ENCODE measurements around the gene CRTAC1.
A peak's percentile ranks its signal among the peaks of the same experiment; 100 is the strongest.

CRTAC1 gene, protein sequence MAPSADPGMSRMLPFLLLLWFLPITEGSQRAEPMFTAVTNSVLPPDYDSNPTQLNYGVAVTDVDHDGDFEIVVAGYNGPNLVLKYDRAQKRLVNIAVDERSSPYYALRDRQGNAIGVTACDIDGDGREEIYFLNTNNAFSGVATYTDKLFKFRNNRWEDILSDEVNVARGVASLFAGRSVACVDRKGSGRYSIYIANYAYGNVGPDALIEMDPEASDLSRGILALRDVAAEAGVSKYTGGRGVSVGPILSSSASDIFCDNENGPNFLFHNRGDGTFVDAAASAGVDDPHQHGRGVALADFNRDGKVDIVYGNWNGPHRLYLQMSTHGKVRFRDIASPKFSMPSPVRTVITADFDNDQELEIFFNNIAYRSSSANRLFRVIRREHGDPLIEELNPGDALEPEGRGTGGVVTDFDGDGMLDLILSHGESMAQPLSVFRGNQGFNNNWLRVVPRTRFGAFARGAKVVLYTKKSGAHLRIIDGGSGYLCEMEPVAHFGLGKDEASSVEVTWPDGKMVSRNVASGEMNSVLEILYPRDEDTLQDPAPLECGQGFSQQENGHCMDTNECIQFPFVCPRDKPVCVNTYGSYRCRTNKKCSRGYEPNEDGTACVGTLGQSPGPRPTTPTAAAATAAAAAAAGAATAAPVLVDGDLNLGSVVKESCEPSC
- 0 reads per million in 2 experiments for total RNA-seq

DNA sequence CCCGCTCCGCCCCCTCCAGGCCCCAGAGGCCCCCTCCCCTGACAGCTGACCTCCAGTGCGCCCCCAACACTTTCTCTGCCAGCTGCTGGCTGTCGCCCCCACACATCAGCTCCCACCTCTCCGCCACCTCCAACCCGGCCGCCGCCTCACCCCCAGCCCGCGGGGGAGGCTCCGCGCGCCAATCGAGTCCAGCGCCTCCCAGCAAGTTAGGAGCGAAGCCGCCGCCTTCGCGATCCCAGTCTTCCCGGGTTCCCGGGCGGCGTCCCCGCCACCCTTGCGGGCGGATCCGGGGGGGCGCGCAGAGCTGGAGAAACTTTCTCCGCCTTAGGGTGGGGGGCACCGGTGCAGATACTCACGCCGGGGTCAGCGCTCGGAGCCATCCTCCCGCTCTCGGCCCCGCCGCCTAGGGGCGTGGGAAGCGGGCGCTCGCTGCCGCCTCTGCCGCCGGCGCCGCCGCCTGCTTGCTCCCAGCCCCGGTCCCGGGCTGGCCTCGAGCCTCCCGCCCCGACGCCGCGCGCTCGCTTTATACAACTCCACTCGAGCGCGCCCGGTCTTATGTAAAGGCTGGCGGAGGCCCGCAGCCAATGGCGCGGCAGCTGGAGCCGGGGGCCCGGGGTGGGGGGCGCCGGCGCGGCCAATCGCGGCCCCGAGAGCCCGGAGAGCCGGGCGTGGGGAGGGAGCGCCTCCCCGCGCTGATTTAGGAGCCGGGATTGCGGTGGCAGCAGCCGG lies at the start of gene CRTAC1:
TSS of gene CRTAC1 (minus strand) at position 529 of the 729 bp plus-strand sequence. CDS start at position 380, 149 bp downstream.
- no peak for DNase-seq (ENCODE audit: low read depth)

- no peak for DNase-seq (ENCODE audit: low read depth)
These were observed 48.4 kb upstream of the CRTAC1 start for GRCh38 chr10:98078774-98079173.

- no peak for DNase-seq (ENCODE audit: low read depth)
These were observed 46.8 kb upstream of the CRTAC1 start for GRCh38 chr10:98077223-98077622.

- no peak for DNase-seq (ENCODE audit: low read depth)
These were observed 45.7 kb upstream of the CRTAC1 start for GRCh38 chr10:98076086-98076485.

- no peak for DNase-seq (ENCODE audit: low read depth)
These were observed 44.0 kb upstream of the CRTAC1 start for GRCh38 chr10:98074315-98074911.

GRCh38 chr10:98067165-98067564 lies 36.7 kb upstream of the CRTAC1 start:
- no peak for DNase-seq (ENCODE audit: low read depth)

GRCh38 chr10:98063740-98064027 lies 33.3 kb upstream of the CRTAC1 start:
- DNase-seq (ENCODE audit: low read depth), result no peak

- no peak for DNase-seq (ENCODE audit: low read depth)
These were observed 32.0 kb upstream of the CRTAC1 start for GRCh38 chr10:98062424-98062823.

DNA sequence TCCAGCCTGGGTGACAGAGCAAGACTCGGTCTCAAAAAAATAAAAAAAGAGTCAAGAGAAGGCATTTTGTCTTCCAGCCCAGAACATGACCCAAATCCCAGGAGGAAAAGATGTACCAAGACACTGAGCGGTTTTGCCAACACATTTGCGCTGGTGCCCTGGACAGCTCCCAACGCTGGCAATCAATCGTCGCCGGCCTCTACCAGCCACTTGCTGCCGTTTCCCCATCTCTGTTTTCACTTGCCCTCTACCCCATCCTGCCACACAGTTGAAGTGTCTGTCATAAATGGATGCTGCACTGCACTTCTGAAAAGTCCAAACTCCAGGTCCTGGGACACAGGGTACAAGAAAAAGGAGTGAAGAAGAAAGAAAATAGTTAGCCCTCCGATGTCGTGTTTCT lies 29.7 kb upstream of the CRTAC1 start:
- DNase-seq (ENCODE audit: low read depth), result no peak

DNA sequence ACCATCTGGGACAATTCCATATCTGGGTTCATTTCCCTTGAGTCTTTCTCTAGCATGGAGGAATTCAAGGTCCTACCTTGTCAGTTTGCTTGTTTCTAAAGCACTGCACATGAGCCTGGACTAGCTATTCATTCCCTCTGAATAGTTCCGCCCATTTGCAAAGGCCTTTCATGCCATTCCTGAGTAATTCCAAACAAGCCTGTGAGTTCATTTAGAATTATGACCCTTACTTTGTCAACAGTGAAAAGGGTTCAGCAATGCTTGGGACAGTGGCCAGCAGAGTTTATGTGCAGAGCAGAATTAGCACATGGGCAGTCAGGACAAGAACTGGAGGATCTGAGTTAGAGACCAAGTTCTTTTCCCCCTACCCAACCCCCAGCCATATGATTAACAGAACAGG lies 27.9 kb upstream of the CRTAC1 start:
- no peak for DNase-seq (ENCODE audit: low read depth)

- no peak for DNase-seq (ENCODE audit: low read depth)
These were observed 25.6 kb upstream of the CRTAC1 start for GRCh38 chr10:98055841-98056516.

- no peak for DNase-seq (ENCODE audit: low read depth)
These were observed 16.8 kb upstream of the CRTAC1 start for GRCh38 chr10:98047009-98047741.

DNA sequence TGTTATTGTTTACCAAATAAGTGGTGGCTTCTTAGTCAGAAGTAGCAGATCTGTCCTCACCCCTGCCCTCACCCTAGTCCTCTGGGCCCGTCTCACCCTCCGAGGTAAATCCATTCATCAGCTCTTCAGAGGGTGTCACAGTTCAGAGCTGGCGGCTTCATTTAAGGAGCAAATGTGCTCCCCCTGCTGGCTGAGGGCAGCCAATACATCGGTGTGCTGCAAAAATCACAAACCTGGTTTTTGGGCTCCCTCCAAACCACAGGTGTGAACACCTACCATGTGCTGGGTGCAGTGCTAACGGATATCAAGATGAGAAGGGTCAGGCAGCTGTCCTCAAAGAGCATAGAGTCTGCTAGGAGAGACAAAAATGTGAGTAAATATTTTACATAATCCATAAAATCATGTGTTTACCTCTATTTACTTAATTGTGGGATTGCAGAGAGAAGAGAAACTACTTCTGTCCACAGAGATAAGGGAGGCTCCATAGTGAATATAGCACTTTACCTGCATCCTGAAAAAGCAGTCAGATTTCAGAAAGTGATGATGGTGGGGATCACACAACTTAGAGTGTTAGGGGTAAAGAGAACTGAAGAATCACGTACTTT lies 15.5 kb upstream of the CRTAC1 start:
- peak; percentile 51 for DNase-seq (ENCODE audit: low read depth)

- DNase-seq (ENCODE audit: low read depth), result peak; percentile 15
These were observed 11.1 kb upstream of the CRTAC1 start for GRCh38 chr10:98041352-98042043.

DNA sequence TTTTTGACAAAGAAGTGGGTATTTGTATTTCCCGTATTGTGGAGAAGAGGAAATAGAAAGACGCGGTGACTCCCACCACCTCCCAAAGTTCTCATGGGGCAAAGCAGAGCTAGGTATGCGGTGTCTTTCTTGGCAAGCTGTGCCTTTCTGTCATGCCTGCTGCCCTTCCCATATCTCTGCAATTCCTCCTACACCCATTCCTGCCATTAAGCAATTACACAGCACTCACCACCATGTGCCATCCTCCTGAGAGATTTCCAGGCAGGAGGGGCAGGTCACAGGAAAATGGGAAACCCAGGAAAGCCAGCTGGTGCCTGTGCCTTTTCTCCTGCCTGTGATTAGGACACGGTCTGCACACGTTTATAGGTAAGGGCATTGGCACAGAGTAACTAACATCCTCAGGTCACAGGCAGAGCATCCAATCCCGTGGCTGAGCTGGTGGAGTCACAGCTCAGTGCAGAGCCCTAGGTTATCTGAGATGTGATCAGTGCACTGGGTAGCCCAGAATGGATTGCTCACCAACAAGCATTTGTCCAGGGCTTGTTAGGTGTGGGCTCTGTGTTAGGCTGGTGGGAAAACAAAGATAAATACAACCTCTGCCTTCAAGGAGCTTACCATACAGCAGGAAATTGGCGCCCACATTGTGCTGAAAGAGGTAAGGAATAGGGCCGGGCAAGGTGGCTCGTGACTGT lies 9.4 kb upstream of the CRTAC1 start:
- no peak for DNase-seq (ENCODE audit: low read depth)

GRCh38 chr10:98038288-98038687 lies 7.9 kb upstream of the CRTAC1 start:
- DNase-seq (ENCODE audit: low read depth), result no peak

DNA sequence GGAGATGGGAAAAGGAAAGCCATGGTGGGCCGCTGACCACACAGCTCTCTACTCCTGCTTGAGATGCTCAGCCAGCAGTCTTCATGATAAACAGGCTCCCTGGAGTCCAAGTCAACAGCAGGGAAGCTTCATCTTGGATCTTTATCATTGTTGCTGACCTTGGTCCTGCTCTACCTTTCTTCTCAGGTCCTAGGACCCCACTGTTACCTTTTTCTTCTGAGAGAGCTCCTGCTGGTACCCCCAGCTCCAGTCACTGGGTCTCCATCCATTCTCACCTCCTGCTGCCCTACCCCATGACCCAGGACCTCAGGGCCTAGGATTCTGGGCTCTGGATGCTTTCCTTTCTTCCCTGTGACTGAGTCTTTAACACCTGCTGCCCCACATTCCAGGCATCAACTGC lies 5.2 kb upstream of the CRTAC1 start:
- DNase-seq (ENCODE audit: low read depth), result no peak

DNA sequence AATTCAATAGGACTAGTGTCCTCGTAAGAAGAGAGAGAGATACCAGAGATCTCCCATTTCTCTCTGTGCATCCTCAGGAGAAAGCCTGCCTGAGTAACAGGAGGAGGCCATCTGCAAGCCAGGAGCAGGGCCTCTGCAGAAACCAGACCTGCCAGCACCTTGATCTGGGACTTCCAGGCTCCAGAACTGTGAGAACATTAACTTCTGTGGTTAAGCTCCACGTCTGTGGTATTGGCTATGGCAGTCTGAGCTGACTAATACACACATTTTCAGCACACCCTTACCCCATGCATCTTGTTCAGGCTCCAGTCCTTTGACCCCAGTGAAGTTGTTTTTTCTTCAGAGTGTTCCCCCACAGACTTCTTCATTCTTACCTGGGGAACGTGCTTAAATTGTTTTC lies 3.1 kb upstream of the CRTAC1 start:
- DNase-seq (ENCODE audit: low read depth), result no peak

GRCh38 chr10:98031440-98031839 lies 1.0 kb upstream of the CRTAC1 start:
- no peak for DNase-seq (ENCODE audit: low read depth)

DNA sequence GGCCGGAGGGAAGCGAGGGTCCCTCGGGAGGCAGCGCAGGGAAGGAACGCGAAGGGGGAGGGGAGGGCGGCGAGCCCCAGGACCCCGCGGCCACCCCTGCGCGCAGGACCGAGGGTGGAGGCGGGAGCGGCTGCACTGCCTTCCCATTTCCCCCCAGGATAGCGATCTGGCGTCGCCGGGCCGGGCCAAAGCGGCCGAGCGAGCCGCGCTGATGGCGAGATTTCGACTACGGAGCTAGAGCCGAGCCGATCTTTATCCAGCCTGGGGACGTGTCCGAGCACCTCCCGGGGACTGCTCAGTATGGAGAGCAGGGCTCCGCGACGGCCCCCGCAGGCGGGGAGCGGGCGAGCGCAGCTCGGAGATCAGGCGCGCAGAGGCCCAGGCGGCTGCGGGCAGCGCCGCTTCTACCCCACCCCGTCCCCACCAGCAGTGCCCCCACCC lies 590 bp upstream of the CRTAC1 start:
- DNase-seq (ENCODE audit: low read depth), result no peak

All from T follicular helper cell (primary cell).